Dedifferentiated amniotic fluid mesenchymal stem cell (primary cell): ENCODE measurements around the gene MAP2.

Experiments used
- DNase-seq: peaks from one replicate; pipeline ENCODE4 v3.0.0-alpha.2; 2016; ENCODE audit errors: extremely low spot score

MAP2 gene

DNA sequence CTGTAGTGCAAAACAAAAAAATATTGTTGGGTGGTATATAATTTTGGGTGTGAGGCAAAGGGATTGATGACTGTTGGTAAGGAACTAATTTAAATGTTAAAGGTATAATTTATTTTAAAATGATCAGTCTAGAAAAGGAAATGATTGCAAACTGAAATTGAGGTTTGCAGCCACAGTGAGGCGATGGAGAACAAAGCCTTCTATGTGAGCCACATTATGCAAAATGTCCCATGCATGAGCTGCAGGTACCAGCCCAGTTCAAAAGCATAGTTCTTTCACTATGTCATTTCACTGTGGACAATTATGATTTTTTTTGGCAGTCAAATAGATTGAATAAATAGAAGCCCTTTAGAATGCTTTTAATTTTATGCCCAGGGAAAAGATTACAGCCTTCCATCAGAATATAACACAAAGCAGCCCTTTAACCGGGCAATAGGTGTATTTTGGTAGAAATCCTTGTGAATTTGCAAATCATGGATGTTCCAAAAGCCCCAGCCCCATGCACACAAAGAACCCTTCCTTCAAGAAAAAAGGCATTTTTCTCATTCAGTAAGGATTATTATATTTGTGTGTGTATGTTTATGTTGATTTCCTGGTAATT is 1.7 kb downstream of the MAP2 start:
- peak; percentile 26 for DNase-seq

DNA sequence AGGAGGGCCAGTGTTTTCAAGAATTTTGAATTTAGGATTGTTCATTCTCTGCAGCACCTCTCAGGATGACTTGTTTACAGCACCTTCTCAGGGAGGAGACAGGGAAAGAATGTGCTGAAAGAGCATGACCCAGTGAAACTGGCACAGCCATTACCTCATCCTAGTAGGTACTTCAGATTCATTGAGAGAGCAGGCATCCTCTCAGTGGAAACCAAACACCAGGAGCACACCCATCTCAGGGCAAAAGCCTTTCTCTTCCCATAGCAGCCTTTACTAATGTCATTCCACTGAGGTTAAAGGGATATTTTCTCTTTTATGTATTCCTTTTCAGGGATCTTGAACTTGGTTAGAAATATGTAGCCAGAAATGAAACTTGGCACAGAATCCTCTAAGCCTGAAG is 2.6 kb downstream of the MAP2 start:
- peak; percentile 61 for DNase-seq

DNA sequence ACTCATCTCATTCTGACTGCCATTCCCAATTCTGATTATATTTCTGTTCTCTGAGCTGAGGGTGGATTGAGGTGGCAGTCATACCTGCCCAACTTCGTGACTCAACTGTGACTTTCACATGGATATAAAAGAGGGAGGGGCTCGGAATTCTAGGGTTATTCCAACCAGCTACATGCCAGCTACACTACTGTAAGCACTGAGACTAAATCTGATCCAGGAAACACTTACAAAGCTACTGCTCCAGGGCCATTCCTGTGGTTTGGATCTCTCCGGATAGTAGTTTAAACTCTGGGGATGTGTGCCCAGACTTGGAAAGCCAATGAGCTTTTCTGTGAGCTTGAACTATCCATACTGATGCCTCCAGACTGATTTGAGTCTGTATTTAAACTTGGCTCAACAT is 7.9 kb downstream of the MAP2 start:
- peak; percentile 93 for DNase-seq

DNA sequence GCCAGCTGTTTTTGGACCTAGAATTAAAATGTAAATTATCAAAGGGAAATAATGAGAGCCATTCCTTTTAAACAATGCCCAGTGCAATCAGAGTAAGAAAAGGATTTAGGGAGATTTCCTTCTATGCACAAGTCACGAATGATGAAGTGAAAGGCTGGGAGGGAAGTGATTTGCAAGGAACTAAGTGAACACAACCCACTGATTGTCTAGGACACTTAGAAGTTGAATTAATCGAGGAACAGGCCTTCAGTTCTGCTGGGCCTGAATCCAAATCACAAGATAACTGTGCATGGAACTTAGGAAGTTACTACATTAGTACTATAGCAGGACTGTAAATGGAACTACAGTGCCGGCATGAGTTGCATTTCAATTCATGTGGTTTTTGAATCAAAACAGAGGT is 17.7 kb downstream of the MAP2 start:
- DNase-seq = no peak

DNA sequence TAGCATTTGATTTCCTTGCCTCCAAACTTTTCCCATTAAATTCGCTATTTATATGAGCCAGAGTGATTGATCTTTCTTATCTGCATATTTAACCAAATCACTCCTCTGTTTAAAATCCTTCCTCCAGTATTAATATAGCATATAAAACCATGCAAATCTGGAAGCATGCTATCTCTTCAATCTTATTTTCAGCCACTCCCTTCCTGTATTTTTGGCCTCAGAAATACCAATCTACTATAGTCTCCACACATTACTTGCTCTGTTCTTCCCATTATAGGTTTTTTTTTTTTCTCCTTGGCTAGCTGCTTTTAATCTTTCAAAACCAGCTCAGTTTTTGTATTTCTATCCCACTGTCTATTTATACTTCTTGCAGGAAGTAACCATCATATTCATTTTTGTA is 19.1 kb downstream of the MAP2 start:
- no peak for DNase-seq

DNA sequence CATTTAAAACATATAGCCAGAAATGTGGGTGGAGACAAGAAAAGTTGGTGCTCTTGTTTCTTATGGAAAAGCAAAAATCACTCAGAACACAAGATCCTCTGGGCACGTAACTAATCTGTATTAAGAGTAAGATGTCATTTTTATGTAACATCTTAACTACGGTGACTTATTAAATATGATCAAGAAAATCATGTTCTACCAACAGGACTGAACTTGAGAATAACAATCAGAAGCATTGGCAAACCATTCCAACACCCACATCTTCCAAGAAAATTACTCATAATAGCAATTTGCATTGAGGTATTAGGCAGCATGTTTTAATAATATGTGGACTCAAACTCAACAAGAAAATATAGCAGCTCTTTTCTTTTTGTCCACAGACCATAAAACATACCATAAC is 21.6 kb downstream of the MAP2 start:
- no peak for DNase-seq

DNA sequence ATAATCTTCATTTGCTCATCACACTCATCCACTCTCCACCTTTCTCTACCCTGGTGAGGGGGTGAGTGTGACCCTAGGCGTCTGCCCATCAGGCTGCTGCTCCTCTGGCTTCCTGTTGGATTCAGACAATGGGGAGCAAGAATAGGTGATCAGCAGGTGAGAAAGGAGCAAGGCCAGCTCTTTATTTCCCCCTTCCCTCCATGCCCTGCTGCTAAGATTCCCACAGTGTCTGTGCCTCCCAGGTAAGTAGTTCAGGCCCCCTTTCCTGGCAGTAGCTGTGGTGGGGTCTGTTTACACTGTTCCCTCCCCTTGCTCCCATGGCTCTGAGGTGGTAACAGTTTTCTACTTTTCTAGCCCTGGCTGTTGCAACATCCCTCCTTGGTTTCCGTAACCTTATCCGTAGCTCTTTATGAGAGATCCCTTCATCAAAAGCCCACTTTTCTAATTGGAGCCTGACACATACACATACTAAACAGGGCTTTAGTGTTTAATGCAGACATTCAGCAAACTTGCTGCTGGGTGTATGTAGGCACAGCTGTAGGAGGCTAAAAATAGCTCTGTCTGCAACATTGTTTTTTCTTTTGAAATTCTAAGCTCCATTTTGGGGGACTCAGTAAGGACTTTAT is 27.5 kb downstream of the MAP2 start:
- DNase-seq = no peak

DNA sequence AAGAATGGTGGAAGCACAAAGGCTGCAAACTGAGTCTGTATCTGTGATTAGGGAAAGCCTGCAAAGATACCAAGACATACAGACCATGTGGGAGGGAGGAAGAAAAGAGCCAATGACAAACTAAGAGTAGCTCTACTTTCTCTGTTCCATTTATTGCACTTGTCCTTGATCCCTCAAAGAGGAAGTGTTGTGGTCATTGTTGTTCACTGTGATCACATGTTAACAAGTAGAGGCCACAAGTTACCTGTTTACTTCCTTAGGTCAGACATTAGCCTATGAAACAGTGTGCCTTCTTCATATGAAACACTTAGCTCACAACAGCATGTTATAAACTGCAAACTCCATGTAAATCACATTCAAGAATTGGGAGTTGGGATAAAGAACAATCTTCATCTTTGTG is 32.6 kb downstream of the MAP2 start:
- no peak for DNase-seq

DNA sequence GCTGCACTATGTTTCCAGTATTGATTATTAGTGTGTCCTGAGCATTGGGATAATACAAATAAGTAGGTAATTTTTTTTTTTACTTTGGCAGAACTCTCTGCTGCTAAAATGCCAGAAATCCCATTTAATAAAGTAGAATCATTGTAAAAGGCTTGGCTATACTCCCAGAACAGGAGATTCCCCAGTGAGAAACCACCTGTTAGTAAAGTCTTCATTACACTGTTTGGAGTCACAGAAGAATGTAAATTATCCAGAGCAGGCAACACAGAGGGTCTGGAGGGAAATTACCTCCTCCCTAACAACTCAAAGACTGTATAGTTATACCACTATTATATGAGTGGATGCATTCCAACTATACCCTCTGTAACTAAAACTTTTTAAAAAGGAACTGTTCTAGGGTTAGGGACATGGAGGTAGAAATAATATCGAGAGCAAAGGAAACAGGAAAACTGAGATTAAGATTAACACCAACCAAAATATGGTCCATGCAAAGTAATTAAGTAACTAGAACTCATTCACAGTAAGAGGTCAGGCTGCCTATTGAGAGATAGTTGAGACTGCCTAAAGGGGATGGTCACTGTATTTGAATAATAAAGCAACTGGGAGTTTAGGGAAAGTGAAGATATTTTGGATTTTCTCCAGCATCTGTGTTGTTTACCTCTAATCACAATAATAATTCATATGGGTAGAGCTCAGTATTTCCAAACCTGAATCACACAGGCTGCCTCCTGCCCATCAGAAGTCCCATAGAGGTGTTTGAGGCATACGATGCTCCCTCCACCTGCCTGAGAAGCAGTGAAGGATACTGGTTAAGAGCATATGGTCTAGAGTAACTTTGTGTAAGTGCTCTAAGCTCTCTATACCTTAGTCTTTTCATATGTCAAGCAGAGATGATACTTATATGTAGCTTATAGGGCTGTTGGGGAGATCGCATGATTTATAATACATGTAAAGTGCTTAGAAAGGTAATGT is 34.4 kb downstream of the MAP2 start:
- DNase-seq = no peak

DNA sequence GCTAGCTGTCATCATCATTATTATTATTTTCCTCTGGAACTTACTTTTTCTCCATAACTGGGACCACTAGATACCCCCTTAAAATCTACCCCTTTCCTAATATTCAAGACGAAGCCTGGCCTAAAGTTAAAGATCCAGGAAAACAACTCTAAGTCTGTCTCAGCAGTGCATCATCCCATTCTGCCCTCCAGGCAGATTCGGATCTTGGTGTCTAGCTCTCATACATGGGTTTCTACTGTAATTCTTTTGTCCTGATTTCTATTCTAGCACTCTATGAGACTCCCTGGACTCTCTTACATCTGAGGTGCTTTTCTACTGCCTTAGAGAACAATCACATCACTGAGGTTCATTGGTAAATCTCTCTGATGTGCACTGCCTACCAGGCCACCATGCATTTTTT is 35.5 kb downstream of the MAP2 start:
- no peak for DNase-seq

DNA sequence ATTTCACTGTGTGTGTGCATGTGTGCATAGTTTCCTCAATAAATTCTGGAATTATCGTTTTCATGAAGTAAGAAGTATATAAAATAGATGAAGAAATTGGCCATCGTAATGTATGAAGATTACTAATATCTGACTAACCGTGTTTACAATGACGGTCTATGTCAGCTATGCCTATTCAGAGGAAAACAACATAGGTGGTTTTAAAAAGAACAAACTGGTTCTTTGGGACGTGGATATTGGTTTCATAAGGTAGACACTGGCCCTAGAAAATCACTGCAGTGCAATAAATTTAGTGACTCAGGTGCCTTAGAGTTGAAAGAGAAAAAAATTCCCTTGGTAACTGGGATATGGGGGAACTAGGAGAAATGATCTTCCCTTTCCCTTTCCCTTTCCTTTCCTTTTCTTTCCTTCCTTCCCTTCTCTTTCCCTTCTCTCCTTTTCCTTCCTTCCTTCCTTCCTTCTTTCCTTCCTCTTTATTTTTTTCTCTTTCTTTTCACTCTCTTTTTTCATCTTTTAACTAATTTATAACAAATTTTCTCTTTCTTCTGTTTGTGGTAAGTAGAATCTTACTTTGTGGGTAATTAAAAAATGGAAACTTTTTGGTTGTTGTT is 36.4 kb downstream of the MAP2 start:
- no peak for DNase-seq

DNA sequence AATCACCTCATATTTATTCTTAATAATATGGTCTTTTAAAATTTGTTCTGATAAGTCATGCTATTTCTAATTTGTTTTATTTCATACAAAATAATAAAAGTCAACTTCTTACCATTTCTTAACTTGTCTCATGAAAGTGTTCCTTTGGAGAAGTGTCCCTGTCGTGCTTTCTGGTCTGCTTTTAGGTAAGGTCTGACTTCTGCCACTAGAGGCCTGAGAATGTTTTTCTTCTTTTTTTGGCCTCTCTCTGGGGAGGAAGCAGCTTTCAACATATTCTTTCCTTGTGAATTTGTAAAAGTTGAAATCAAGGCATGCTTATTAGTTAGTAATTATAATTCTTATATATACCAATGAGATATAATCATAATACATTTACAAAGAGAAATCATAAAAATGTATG is 39.4 kb downstream of the MAP2 start:
- no peak for DNase-seq

DNA sequence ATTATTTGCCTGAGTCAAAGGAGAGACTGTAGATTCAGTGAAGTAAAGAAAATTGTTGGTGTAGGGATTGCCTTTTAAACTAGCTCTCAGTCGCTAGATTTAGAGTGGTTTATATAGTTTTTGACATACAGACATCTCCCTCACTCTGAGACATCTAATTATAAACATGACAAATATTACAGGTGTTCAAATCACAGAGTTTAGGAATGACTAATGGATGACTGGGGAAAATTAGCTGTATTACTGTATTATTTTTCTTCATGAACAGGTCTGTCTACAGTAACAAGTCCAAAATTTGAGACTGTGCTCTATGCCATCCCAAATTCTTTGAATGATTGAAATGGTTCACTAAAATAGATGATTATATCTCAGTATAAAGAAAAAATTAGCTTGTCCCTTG is 40.0 kb downstream of the MAP2 start:
- DNase-seq = no peak

DNA sequence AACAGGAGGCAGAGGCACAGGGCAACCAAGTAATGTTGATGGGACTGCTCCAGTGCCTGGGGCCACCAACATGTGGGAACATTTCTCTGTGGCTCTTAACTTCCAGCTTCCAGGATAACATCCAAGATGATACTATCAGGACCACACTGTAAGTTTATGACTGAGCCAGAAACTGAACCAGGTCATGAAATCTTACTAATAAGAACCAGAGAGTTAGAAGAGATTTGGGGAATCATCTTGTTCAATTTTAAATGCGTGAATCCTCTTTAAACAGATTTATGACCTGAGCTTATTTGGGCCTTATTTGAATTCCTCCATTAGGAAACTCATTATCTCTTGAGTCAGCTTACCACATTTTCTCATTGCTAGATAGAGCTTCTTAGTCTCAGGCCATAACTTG is 45.0 kb downstream of the MAP2 start:
- DNase-seq = no peak

DNA sequence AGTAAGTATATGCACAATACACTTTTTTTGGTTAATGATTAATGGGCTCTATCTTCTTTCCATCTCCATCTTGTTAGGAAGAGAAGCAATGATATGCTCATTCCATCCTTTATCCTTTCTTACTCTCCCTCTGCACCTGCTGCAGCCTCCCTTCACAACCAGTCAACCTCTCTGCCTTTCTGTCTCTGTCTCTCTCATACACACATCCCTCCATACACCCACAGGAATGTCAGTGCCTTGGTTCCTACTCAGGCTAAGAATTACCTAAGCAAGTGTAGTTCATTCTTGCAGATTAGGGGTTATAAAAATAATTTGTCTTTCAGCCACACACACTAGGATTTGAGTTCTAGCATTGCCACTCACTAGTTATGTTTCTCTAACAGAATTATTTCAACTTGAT is 45.6 kb downstream of the MAP2 start:
- no peak for DNase-seq

DNA sequence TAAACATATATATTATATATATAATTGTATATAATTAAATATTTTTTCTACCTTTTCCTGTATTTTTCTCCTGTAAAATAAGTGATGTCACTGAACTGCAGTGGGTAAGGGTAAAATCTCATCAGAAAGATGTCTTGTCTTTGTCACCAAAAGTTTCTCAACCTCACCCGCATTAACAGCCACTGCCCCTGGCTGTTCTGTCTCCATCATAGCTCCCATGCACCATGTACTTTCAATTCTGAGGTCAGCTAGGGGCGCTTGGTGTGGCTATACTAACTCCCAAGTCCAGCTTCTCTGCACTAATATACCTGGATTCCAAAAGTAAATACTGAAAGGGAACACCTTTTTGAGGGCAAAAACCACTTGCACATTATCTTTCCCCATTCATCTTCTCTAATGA is 46.6 kb downstream of the MAP2 start:
- DNase-seq = no peak

DNA sequence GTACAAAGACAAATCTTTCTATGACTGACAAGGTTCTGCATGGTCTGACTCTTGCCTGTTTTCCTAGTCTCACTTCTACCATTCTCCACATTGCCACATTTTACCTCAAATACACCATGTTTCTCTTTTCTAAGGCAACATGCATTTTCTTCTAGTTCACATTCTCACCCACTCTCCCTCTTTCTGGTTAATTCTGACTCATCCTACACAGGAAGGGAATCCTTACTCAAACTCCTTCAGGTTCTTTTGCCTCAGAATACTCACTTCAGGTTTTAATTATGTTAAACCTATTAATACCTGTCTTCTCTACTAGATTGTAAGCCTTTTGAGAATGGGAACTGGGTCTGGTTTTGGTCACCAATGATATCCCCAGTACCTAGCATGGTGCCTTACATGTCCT is 47.2 kb downstream of the MAP2 start:
- no peak for DNase-seq

DNA sequence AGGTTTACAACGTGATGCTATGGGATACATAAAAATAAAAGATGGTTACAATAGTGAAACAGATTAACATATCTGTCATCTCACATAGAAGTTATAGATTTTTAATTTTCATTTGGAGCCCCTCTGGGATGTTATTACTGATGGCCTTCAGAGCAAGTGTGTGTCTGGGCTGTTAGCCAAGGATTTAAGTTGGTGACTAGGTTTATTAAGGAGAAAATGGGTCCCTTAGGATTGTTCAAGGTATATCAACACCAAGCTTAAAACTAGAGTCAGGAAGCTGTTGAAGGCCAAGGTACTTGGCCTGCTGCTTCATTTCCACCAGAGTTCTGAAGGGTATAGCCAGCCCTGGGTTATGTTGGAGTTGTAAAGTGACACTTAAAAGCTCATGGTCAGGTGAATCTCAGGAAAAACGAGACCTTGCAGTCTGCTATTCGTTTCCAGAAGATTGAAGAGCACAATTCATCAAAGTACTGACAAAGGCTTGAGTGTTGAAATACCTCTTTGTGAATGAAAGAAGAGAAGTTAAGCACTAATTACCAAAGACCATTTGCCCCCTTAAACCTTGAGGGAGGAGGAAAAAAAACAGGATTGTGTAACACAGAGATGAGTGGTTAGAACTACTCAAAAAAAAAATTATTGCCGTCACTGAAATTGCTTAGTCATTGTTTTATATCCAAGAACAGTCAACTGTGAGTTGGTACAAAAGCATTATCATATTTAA is 48.4 kb downstream of the MAP2 start:
- peak; percentile 58 for DNase-seq

DNA sequence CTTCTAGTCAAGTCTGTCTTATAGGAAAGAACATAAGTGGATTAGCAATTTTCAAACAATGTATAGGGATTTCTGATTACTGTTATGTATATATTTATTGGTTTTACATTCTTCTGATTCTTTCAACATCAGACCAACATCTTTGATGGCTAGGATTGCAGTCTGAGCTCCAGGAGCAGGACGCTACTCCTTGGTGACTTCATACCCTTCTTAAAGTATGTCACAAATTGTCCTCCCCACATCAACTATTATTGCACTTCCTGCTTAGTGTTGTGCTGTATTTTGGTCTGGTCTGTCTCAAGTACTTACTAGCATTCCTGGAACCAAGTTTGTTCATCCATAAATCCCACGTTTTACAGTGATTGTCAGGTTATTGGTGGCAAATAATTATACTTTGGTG is 49.0 kb downstream of the MAP2 start:
- peak; percentile 38 for DNase-seq

DNA sequence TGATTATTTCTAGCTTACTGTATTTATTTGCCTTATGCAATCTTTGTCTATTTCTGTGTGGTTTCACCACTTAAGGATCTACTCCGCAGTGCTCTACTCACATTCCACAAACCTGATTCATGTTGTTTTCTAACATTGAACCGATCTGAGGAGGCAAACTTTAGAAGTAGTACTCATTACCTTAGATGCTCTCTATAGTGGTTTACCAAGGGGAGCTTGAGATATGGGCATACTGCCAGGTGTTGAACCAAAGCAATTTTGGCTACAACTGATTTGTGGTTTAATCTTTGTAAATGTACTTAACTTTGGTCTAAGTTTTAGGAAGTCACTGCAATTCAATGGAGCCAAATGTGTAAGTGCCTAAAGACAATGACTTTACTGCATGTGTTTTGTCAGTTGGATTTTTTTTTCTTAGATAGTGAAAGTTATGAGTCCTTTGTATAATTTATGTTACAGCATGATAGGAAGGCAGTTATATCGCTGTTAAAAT is 50.1 kb downstream of the MAP2 start:
- DNase-seq = peak; percentile 96

DNA sequence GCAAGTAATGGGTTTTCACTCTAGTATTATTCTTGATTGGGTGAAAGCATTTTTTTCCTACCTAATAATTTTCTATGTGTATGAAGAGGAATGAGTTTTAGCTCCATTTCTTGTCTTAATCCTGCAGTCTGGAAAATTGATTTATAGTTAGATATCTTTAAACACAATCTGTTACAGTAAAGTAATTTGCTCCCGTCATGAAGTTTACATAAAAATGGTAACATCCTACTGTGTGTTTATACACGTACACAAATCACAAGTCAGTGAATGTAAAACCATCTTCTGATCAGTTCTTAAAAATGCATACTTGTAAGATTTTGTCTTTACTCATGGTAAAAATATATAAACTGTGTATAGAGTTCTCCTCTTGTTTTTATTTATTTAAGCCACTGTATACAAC is 51.1 kb downstream of the MAP2 start:
- DNase-seq = no peak
